IPS-20b (cell line): Measurements from ENCODE around the gene ACVR1.
"Not testable (repeated sequence)": the region's sequence is repeated elsewhere in the genome, so short reads cannot be mapped to it uniquely, and the experiment has no call there.

ENCODE experiments used
- H3K27ac ChIP-seq: one replicate; pipeline ENCODE4 v1.5.1; 2013; ENCODE audit warnings: low read length
- H3K27me3 ChIP-seq: 2 replicates; pipeline ENCODE4 v1.6.1; 2013; ENCODE audit warnings: mild to moderate bottlenecking, low read length, inconsistent platforms; ENCODE audit not compliant: insufficient read depth
- H3K36me3 ChIP-seq: 2 replicates; pipeline ENCODE4 v1.6.1; 2013; ENCODE audit warnings: low read depth, mild to moderate bottlenecking, inconsistent platforms, low read length, moderate library complexity; ENCODE audit not compliant: insufficient read depth
- H3K4me1 ChIP-seq: 2 replicates; pipeline ENCODE4 v1.6.1; 2013; ENCODE audit warnings: mild to moderate bottlenecking, control low read depth, inconsistent platforms, low read length, moderate library complexity; ENCODE audit not compliant: insufficient read depth
- H3K4me3 ChIP-seq: 2 replicates; pipeline ENCODE4 v1.5.1; 2013; ENCODE audit warnings: mild to moderate bottlenecking, low read length, inconsistent platforms
- H3K9ac ChIP-seq: 2 replicates; pipeline ENCODE4 v1.6.1; 2013; ENCODE audit warnings: low read depth, mild to moderate bottlenecking, inconsistent platforms, low read length, moderate library complexity
- H3K9me3 ChIP-seq: 2 replicates; pipeline ENCODE4 v1.6.1; 2013; ENCODE audit warnings: mild to moderate bottlenecking, low read depth, low read length, inconsistent platforms; ENCODE audit not compliant: insufficient read depth

The ACVR1 gene

GRCh38 chr2:157722580-157723234 is 153.4 kb downstream of the ACVR1 start:
- no peak overlapping the region for H3K9ac ChIP-seq
- no peaks in the 10 kb centered on the region for H3K27me3 ChIP-seq

GRCh38 chr2:157720504-157720903 is 155.6 kb downstream of the ACVR1 start:
- Histone ChIP-seq H3K4me1 (no peaks in the 10 kb centered on the region), H3K4me3 (no peak overlapping the region), H3K9me3 (peaks cover 24% of the 10 kb centered on the region), H3K27me3 (no peaks in the 10 kb centered on the region), H3K27ac (no peak overlapping the region), H3K9ac (no peak overlapping the region), H3K36me3 (no peaks in the 10 kb centered on the region; the same call in 1 of the 2 replicates)

More at GRCh38 chr2:157722580-157723234, 153.4 kb downstream of the ACVR1 start:
- Histone ChIP-seq H3K9me3 (peaks cover 24% of the 10 kb centered on the region), H3K36me3 (no peaks in the 10 kb centered on the region), H3K4me3 (no peak overlapping the region), H3K4me1 (no peaks in the 10 kb centered on the region), H3K27ac (no peak overlapping the region)

- not testable (repeated sequence) for H3K9ac ChIP-seq, H3K9me3 ChIP-seq, H3K4me3 ChIP-seq, H3K36me3 ChIP-seq, H3K27me3 ChIP-seq, H3K4me1 ChIP-seq, H3K27ac ChIP-seq
Observed at GRCh38 chr2:157704653-157705052, 171.5 kb downstream of the ACVR1 start.

DNA sequence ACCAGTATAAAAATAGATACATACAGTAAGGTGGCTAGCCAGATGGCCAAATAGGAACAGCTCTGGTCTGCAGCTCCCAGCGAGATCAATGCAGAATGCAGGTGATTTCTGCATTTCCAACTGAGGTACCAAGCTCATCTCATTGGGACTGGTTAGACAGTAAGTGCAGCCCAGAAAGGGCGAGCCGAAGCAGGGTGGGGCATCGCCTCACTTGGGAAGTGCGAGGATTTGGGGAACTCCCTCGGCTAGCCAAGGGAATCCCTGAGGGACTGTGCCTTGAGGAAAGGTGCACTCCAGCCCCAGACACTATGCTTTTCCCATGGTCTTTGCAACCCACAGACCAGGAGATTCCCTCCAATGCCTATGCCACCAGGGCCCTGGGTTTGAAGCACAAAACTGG is 172.0 kb downstream of the ACVR1 start:
- not testable (repeated sequence) for H3K9me3 ChIP-seq, H3K27me3 ChIP-seq, H3K27ac ChIP-seq

DNA sequence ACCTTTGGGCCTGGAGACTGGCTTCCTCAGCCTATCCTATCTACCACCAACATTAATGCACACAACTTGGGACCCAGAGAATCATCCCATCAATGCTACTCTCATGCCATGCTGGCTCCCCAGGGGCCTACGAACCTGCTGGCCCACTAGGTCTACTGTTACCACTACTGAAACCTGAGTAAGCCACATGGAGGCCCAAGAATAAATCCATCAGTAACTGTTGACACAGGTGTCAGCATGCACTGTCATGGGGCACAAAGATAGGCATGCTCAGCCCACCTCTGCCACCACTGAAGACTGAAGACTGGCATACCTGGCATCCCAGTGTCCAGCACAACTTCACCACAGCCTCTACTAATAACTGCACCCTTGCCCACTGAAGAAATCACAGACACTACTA is 176.3 kb downstream of the ACVR1 start:
- Histone ChIP-seq H3K27ac (no peak overlapping the region), H3K27me3 (no peaks in the 10 kb centered on the region), H3K36me3 (no peaks in the 10 kb centered on the region), H3K9me3 (no peaks in the 10 kb centered on the region), H3K4me3 (no peak overlapping the region), H3K9ac (no peak overlapping the region), H3K4me1 (no peaks in the 10 kb centered on the region)

More for the DNA sequence above, 172.0 kb downstream of the ACVR1 start:
- not testable (repeated sequence) for H3K36me3 ChIP-seq, H3K4me3 ChIP-seq, H3K9ac ChIP-seq, H3K4me1 ChIP-seq

- Histone ChIP-seq H3K9ac (no peak overlapping the region), H3K36me3 (no peaks in the 10 kb centered on the region), H3K27ac (no peak overlapping the region), H3K4me3 (no peak overlapping the region), H3K4me1 (no peaks in the 10 kb centered on the region), H3K9me3 (no peaks in the 10 kb centered on the region), H3K27me3 (no peaks in the 10 kb centered on the region)
Observed at GRCh38 chr2:157699009-157699408, 177.1 kb downstream of the ACVR1 start.

GRCh38 chr2:157698430-157698829 is 177.7 kb downstream of the ACVR1 start:
- H3K9me3 ChIP-seq, result no peaks in the 10 kb centered on the region
- H3K4me1 ChIP-seq, result no peaks in the 10 kb centered on the region
- no peak overlapping the region for H3K4me3 ChIP-seq
- H3K9ac ChIP-seq, result no peak overlapping the region
- H3K27me3 ChIP-seq, result no peaks in the 10 kb centered on the region
- H3K36me3 ChIP-seq, result no peaks in the 10 kb centered on the region
- no peak overlapping the region for H3K27ac ChIP-seq

DNA sequence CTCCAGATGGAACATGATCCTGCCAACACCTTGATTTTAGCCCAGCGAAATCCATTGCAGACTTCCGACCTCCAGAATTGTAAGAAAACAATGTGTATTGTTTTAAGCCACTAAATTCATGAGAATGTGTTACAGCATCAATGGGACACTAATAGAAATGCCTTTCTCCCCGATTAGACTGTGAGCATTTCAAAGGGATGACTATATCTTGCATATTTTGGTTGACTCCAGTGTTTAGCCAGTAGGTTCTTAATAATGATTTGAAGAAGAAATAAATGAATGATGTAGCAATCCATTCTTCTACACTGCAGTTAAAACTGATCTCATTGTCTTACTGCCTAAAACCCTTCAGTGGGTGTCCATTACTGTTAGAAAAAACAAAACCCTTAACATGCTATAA is 180.1 kb downstream of the ACVR1 start:
- H3K9me3 ChIP-seq, result no peaks in the 10 kb centered on the region
- peaks cover 9% of the 10 kb centered on the region for H3K27me3 ChIP-seq
- H3K27ac ChIP-seq, result no peak overlapping the region
- H3K36me3 ChIP-seq, result no peaks in the 10 kb centered on the region
- no peaks in the 10 kb centered on the region for H3K4me1 ChIP-seq
- no peak overlapping the region for H3K9ac ChIP-seq
- no peak overlapping the region for H3K4me3 ChIP-seq

DNA sequence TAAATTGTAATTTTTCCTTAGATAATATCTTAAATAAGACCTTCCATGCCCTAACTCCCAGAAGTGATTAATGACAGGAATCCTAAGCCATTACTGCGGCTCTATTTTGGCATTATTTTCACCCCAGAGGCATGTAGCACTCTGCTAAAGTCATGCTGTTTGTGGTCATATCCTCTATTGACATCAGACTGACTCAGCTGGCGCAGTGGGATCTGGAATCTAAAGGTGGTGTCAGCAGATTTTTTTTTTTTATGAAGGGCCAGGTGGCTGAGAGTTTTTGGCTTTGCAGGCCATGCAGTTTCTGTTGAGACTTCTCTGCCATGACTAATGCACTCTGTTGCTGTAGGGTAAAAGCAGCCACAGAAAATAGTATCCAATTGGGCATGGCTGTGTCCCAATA is 183.4 kb downstream of the ACVR1 start:
- H3K9ac ChIP-seq, result no peak overlapping the region
- no peak overlapping the region for H3K27ac ChIP-seq
- H3K4me1 ChIP-seq, result no peaks in the 10 kb centered on the region
- peaks cover 42% of the 10 kb centered on the region for H3K27me3 ChIP-seq
- no peak overlapping the region for H3K4me3 ChIP-seq
- no peaks in the 10 kb centered on the region for H3K36me3 ChIP-seq
- H3K9me3 ChIP-seq, result no peaks in the 10 kb centered on the region

DNA sequence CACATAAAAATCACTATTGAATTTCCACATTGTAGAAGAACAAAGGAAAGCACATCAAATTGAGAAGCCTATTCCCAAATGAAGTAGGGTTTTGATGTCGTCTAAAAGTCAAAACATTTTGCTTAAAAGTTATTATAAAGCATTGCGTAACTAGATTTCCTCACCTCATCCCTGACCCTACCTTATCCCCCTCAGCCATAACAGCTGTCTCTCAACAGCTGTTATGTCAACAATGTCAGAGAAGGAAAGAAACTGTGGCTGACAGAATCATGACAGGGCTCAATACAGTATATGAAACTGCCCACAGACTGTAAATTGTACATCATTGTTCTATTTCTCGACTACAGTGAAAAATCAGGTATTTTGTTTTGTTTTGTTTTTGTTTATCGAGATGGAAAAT is 184.4 kb downstream of the ACVR1 start:
- Histone ChIP-seq H3K9ac (no peak overlapping the region), H3K4me3 (no peak overlapping the region), H3K9me3 (no peaks in the 10 kb centered on the region), H3K4me1 (no peaks in the 10 kb centered on the region), H3K27me3 (peaks cover 52% of the 10 kb centered on the region), H3K36me3 (no peaks in the 10 kb centered on the region), H3K27ac (no peak overlapping the region)

GRCh38 chr2:157691131-157691530 is 185.0 kb downstream of the ACVR1 start:
- Histone ChIP-seq H3K9ac (no peak overlapping the region), H3K36me3 (no peaks in the 10 kb centered on the region), H3K27me3 (peaks cover 58% of the 10 kb centered on the region), H3K4me1 (no peaks in the 10 kb centered on the region), H3K9me3 (no peaks in the 10 kb centered on the region), H3K27ac (no peak overlapping the region), H3K4me3 (no peak overlapping the region)
